ENCODE results near the gene TEX261.

DNA sequence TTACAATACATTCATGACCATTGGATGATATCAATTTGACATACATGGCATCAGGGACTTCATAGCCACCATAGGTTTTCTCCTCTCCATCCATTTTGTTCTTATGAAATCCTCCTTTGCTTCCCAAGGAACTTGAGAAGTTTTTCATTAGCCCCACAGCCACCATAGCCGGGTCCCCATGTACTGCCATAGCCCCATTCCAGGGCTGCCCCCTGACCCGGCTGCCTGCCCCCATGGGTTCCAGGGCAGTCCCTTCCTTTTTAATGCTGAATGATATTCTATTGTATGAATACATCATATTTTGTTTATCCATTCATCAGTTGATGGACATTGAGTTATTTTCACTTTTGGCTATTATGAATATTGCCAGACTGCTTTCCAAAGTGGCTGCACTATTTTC is 38.5 kb downstream of the TEX261 start:
- TF ChIP-seq, protein P1, sequence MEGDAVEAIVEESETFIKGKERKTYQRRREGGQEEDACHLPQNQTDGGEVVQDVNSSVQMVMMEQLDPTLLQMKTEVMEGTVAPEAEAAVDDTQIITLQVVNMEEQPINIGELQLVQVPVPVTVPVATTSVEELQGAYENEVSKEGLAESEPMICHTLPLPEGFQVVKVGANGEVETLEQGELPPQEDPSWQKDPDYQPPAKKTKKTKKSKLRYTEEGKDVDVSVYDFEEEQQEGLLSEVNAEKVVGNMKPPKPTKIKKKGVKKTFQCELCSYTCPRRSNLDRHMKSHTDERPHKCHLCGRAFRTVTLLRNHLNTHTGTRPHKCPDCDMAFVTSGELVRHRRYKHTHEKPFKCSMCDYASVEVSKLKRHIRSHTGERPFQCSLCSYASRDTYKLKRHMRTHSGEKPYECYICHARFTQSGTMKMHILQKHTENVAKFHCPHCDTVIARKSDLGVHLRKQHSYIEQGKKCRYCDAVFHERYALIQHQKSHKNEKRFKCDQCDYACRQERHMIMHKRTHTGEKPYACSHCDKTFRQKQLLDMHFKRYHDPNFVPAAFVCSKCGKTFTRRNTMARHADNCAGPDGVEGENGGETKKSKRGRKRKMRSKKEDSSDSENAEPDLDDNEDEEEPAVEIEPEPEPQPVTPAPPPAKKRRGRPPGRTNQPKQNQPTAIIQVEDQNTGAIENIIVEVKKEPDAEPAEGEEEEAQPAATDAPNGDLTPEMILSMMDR (IDR thresholded peaks at IDR 0.05) = no peak
- TF ChIP-seq POLR2A (IDR thresholded peaks at IDR 0.05) = no peak

Data from adrenal gland (tissue), 5 donors.